Panc1 (cell line): ENCODE measurements around the gene CDH23.

Experiments
- CTCF ChIP-seq: fragments of 450-650 bp; IDR thresholded peaks from 2 replicates; pipeline ENCODE4 v1.5.1; 2017; ENCODE audit warnings: mild to moderate bottlenecking
- REST ChIP-seq, 2 experiments: IDR thresholded peaks; 2 replicates each; pipeline ENCODE4 v1.6.1; 2011 to 2012; ENCODE audit warnings: low read depth in 2 of 2, control low read depth in 1 of 2, low read length in 1 of 2, mild to moderate bottlenecking in 1 of 2, moderate library complexity in 1 of 2; ENCODE audit not compliant: insufficient read depth in 1 of 2

- no peak for TF ChIP-seq REST (IDR thresholded peaks at IDR 0.05; ENCODE audit: insufficient read depth in 1 of 2, low read depth in 2 of 2, low read length in 1 of 2)
- TF ChIP-seq CTCF, result no peak
These were observed 59.9 kb downstream of the CDH23 start for GRCh38 chr10:71456631-71457030.
